HepG2 (cell line): ENCODE results near the gene MDM4. TPM values are rescaled to one million over a fixed set of nuclear protein-coding genes. Genes with fewer than 3 reads are reported as not detected.

Experiments
- ADNP ChIP-seq: sonication (generic); formaldehyde crosslinking; IDR thresholded peaks from 2 replicates; pipeline ENCODE4 v1.4.0; 2020; ENCODE audit warnings: missing genetic modification reagents
- AGO2 ChIP-seq: fragments of 200-400 bp; formaldehyde crosslinking; optimal IDR thresholded peaks from 2 replicates; pipeline ENCODE3; 2017; ENCODE audit warnings: mild to moderate bottlenecking, low read depth, low read length, moderate library complexity
- ASH2L ChIP-seq: fragments of 300-600, 200-600 bp; sonication (generic); IDR thresholded peaks from 2 replicates; pipeline ENCODE4 v1.7.0; 2017; ENCODE audit warnings: low read depth, mild to moderate bottlenecking, moderate library complexity, mixed read lengths, low read length; ENCODE audit not compliant: insufficient read length
- DMAP1 ChIP-seq: IDR thresholded peaks from 2 replicates; pipeline ENCODE4 v1.6.1; 2016
- JUND ChIP-seq: sonication (generic); formaldehyde crosslinking; IDR thresholded peaks from 2 replicates; pipeline ENCODE4 v1.8.0; 2022; ENCODE audit warnings: mild to moderate bottlenecking, missing genetic modification reagents
- MBD4 ChIP-seq: IDR thresholded peaks from 2 replicates; pipeline ENCODE4 v1.6.1; 2012; ENCODE audit warnings: low read length, inconsistent platforms, borderline replicate concordance
- PITX1 ChIP-seq: sonication (generic); formaldehyde crosslinking; IDR thresholded peaks from 2 replicates; pipeline ENCODE4 v1.5.1; 2020; ENCODE audit warnings: mild to moderate bottlenecking, missing genetic modification reagents
- POLR2AphosphoS2 ChIP-seq: IDR thresholded peaks from 2 replicates; pipeline ENCODE4 v1.6.1; 2011; ENCODE audit warnings: low read depth, low read length, improper control_type of control experiment
- PPARG ChIP-seq: conservative IDR thresholded peaks from 2 replicates; pipeline ENCODE4 v1.6.1; 2016; ENCODE audit warnings: missing biosample characterization, missing genetic modification reagents
- SNAPC2 ChIP-seq: sonication (generic); formaldehyde crosslinking; IDR thresholded peaks from 2 replicates; pipeline ENCODE4 v1.8.1; 2022; ENCODE audit warnings: mild to moderate bottlenecking, missing genetic modification reagents
- ZFP36 ChIP-seq: fragments of 150-350 bp; IDR thresholded peaks from 2 replicates; pipeline ENCODE4 v1.6.1; 2018; ENCODE audit warnings: borderline replicate concordance, low read length, low read depth; ENCODE audit not compliant: partially characterized antibody
- ZNF24 ChIP-seq: fragments of 450-650 bp; IDR thresholded peaks from 2 replicates; pipeline ENCODE4 v1.6.1; 2017; ENCODE audit warnings: antibody characterized with exemption, mild to moderate bottlenecking
- ZNF547 ChIP-seq: sonication (generic); formaldehyde crosslinking; IDR thresholded peaks from 2 replicates; pipeline ENCODE4 v1.5.1; 2020; ENCODE audit warnings: mild to moderate bottlenecking, missing genetic modification reagents
- ZNF558 ChIP-seq: sonication (generic); formaldehyde crosslinking; IDR thresholded peaks from 2 replicates; pipeline ENCODE4 v1.9.0; 2022; ENCODE audit warnings: mild to moderate bottlenecking, missing genetic modification reagents, borderline replicate concordance
- ZNF607 ChIP-seq: sonication (generic); formaldehyde crosslinking; IDR thresholded peaks from 2 replicates; pipeline ENCODE4 v1.5.1; 2020; ENCODE audit warnings: missing genetic modification reagents, mild to moderate bottlenecking, borderline replicate concordance
- ZNF713 ChIP-seq: sonication (generic); formaldehyde crosslinking; IDR thresholded peaks from 2 replicates; pipeline ENCODE4 v1.4.0; 2020; ENCODE audit warnings: mild to moderate bottlenecking, missing genetic modification reagents
- polyA plus RNA-seq, 8 experiments: library from polyadenylated mRNA; depleted of rRNA in 3 of 8; stranded (reverse) in 7 of 8; unstranded in 1 of 8; fragments of >200 nt; fragmentation: Illumina TruSeq in 4 of 8; extraction: Trizol in 4 of 8; gene quantifications; 2 replicates each; pipeline versions ENCODE4 v1.2.1 to v1.2.3, GENCODE V29; 2011 to 2016; ENCODE audit warnings: low read depth in 4 of 8, missing spikeins in 1 of 8, mixed read lengths in 1 of 8; ENCODE audit not compliant: insufficient read depth in 1 of 8
- total RNA-seq, 5 experiments: library from RNA; depleted of rRNA; stranded (reverse); fragments of >200 nt; fragmentation: Illumina TruSeq; extraction: Trizol; gene quantifications; 2 replicates each; pipeline ENCODE4 v1.2.3, GENCODE V29; 2016; ENCODE audit warnings: low read depth in 1 of 5
- TF ChIP-seq, protein P1 (sequence below): sonication (generic); formaldehyde crosslinking; IDR thresholded peaks from 2 replicates; pipeline ENCODE4 v1.4.0; 2020; ENCODE audit warnings: mild to moderate bottlenecking, missing genetic modification reagents
- TF ChIP-seq, protein P2 (sequence below): IDR thresholded peaks from 2 replicates; pipeline ENCODE4 v1.6.1; 2016; ENCODE audit warnings: missing genetic modification reagents, missing compliant biosample characterization
- TF ChIP-seq, protein P3 (sequence below), 2 experiments: sonication (generic) in 1 of 2; formaldehyde crosslinking in 1 of 2; IDR thresholded peaks; 2 replicates each; pipeline versions ENCODE4 v1.4.0 to v1.6.1; 2016 to 2020; ENCODE audit warnings: borderline replicate concordance in 1 of 2, low read depth in 1 of 2, mild to moderate bottlenecking in 1 of 2, missing genetic modification reagents in 1 of 2
- TF ChIP-seq, protein P4 (sequence below): IDR thresholded peaks from 2 replicates; pipeline ENCODE4 v1.6.1; 2016; ENCODE audit warnings: control low read depth
- TF ChIP-seq, protein P5 (sequence below): sonication (generic); formaldehyde crosslinking; IDR thresholded peaks from 2 replicates; pipeline ENCODE4 v1.4.0; 2020; ENCODE audit warnings: mild to moderate bottlenecking, missing genetic modification reagents

The MDM4 gene
- total and polyA plus RNA-seq, 2 of the 13 experiments (the other 11 are each of a cell fraction or from before 2014, with no cell fraction given), result 14.9 to 19.0 TPM

DNA sequence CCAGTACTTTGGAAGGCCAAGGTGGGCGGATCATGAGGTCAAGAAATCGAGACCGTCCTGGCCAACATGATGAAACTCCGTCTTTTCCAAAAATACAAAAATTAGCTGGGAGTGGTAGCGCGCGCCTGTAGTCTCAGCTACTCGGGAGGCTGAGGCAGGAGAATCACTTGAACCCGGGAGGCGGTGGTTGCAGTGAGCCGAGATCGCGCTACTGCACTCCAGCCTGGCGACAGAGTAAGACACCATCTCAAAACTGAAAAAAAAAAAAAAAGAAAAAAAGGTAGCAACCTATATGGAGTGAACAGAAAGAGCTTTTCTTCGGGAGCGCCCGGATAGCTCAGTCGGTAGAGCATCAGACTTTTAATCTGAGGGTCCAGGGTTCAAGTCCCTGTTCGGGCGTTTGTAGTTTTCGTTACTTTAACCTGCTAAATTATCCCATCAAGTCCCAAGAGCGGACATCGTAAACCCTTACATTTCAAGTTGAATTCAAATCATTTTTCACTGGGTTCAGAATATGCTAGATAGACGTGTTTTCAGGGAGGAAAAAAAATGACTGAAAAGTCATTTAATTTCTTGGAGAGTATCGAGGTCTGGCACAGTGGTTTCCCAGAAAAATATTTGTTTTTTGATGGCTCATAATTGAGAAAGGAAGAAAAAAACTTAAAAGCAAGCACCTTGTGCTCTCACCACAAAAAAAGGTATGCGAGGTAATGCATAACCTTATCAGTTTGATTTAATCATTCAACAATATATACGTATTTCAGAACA is 9.8 kb upstream of the MDM4 start (continued):
- TF ChIP-seq ZNF607 (CRISPR knock-in tag), result no peak
- TF ChIP-seq AGO2, result no peak
- 0 out of 2 replicates have a peak, but pooled peaks have one; percentile 25 for TF ChIP-seq PITX1
- TF ChIP-seq, protein P1, sequence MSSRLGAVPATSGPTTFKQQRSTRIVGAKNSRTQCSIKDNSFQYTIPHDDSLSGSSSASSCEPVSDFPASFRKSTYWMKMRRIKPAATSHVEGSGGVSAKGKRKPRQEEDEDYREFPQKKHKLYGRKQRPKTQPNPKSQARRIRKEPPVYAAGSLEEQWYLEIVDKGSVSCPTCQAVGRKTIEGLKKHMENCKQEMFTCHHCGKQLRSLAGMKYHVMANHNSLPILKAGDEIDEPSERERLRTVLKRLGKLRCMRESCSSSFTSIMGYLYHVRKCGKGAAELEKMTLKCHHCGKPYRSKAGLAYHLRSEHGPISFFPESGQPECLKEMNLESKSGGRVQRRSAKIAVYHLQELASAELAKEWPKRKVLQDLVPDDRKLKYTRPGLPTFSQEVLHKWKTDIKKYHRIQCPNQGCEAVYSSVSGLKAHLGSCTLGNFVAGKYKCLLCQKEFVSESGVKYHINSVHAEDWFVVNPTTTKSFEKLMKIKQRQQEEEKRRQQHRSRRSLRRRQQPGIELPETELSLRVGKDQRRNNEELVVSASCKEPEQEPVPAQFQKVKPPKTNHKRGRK, result no peak
- 0 out of 2 replicates have a peak, but pooled peaks have one; percentile 33 for TF ChIP-seq DMAP1 (CRISPR knock-in tag)
- TF ChIP-seq, protein P2, sequence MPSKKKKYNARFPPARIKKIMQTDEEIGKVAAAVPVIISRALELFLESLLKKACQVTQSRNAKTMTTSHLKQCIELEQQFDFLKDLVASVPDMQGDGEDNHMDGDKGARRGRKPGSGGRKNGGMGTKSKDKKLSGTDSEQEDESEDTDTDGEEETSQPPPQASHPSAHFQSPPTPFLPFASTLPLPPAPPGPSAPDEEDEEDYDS (CRISPR knock-in tag), result no peak; the same call in 1 of the 2 replicates
- TF ChIP-seq PPARG (CRISPR knock-in tag), result 0 out of 2 replicates have a peak, but pooled peaks have one; percentile 26
- TF ChIP-seq, protein P3, sequence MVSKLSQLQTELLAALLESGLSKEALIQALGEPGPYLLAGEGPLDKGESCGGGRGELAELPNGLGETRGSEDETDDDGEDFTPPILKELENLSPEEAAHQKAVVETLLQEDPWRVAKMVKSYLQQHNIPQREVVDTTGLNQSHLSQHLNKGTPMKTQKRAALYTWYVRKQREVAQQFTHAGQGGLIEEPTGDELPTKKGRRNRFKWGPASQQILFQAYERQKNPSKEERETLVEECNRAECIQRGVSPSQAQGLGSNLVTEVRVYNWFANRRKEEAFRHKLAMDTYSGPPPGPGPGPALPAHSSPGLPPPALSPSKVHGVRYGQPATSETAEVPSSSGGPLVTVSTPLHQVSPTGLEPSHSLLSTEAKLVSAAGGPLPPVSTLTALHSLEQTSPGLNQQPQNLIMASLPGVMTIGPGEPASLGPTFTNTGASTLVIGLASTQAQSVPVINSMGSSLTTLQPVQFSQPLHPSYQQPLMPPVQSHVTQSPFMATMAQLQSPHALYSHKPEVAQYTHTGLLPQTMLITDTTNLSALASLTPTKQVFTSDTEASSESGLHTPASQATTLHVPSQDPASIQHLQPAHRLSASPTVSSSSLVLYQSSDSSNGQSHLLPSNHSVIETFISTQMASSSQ (IDR thresholded peaks at IDR 0.05; ENCODE audit: low read depth), result no peak
- TF ChIP-seq, protein P3 (CRISPR knock-in tag; IDR thresholded peaks at IDR 0.05; ENCODE audit: borderline replicate concordance), result no peak
- TF ChIP-seq, protein P4, sequence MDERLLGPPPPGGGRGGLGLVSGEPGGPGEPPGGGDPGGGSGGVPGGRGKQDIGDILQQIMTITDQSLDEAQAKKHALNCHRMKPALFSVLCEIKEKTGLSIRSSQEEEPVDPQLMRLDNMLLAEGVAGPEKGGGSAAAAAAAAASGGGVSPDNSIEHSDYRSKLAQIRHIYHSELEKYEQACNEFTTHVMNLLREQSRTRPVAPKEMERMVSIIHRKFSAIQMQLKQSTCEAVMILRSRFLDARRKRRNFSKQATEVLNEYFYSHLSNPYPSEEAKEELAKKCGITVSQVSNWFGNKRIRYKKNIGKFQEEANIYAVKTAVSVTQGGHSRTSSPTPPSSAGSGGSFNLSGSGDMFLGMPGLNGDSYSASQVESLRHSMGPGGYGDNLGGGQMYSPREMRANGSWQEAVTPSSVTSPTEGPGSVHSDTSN, result no peak
- TF ChIP-seq ZNF558 (CRISPR knock-in tag), result peak; percentile 45; the same call in 1 of the 2 replicates
- TF ChIP-seq ZNF547, result no peak
- TF ChIP-seq, protein P5, sequence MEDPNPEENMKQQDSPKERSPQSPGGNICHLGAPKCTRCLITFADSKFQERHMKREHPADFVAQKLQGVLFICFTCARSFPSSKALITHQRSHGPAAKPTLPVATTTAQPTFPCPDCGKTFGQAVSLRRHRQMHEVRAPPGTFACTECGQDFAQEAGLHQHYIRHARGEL (CRISPR knock-in tag), result no peak
- TF ChIP-seq ZNF24, result peak; percentile 98
- TF ChIP-seq MBD4, result peak; percentile 76; the same call in 1 of the 2 replicates
- peak; percentile 71; the same call in 1 of the 2 replicates for TF ChIP-seq ADNP (CRISPR knock-in tag)
- no peak for TF ChIP-seq ZNF713
- TF ChIP-seq JUND (CRISPR knock-in tag), result no peak
- TF ChIP-seq SNAPC2, result no peak
- TF ChIP-seq POLR2AphosphoS2, result no peak
- no peak for TF ChIP-seq ZFP36
- peak; percentile 89 for TF ChIP-seq ASH2L
